ENCODE data around the gene GNE. TPM values are rescaled to one million over a fixed set of nuclear protein-coding genes. Genes with fewer than 3 reads are reported as not detected.
A peak's percentile ranks its signal among the peaks of the same experiment; 100 is the strongest.

GNE gene
- total and polyA plus RNA-seq, 9 of the 15 experiments (the other 6 are each of a cell fraction or from before 2014, with no cell fraction given): 5.1 to 18.6 (median 12.0) TPM

- TF ChIP-seq, protein P1, sequence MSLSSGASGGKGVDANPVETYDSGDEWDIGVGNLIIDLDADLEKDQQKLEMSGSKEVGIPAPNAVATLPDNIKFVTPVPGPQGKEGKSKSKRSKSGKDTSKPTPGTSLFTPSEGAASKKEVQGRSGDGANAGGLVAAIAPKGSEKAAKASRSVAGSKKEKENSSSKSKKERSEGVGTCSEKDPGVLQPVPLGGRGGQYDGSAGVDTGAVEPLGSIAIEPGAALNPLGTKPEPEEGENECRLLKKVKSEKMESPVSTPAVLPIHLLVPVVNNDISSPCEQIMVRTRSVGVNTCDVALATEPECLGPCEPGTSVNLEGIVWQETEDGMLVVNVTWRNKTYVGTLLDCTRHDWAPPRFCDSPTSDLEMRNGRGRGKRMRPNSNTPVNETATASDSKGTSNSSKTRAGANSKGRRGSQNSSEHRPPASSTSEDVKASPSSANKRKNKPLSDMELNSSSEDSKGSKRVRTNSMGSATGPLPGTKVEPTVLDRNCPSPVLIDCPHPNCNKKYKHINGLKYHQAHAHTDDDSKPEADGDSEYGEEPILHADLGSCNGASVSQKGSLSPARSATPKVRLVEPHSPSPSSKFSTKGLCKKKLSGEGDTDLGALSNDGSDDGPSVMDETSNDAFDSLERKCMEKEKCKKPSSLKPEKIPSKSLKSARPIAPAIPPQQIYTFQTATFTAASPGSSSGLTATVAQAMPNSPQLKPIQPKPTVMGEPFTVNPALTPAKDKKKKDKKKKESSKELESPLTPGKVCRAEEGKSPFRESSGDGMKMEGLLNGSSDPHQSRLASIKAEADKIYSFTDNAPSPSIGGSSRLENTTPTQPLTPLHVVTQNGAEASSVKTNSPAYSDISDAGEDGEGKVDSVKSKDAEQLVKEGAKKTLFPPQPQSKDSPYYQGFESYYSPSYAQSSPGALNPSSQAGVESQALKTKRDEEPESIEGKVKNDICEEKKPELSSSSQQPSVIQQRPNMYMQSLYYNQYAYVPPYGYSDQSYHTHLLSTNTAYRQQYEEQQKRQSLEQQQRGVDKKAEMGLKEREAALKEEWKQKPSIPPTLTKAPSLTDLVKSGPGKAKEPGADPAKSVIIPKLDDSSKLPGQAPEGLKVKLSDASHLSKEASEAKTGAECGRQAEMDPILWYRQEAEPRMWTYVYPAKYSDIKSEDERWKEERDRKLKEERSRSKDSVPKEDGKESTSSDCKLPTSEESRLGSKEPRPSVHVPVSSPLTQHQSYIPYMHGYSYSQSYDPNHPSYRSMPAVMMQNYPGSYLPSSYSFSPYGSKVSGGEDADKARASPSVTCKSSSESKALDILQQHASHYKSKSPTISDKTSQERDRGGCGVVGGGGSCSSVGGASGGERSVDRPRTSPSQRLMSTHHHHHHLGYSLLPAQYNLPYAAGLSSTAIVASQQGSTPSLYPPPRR (CRISPR knock-in tag; IDR thresholded peaks at IDR 0.05; ENCODE audit: borderline replicate concordance): no peak
- no peak for TF ChIP-seq PRMT5 (CRISPR knock-in tag; IDR thresholded peaks at IDR 0.05)
- TF ChIP-seq, protein P2, sequence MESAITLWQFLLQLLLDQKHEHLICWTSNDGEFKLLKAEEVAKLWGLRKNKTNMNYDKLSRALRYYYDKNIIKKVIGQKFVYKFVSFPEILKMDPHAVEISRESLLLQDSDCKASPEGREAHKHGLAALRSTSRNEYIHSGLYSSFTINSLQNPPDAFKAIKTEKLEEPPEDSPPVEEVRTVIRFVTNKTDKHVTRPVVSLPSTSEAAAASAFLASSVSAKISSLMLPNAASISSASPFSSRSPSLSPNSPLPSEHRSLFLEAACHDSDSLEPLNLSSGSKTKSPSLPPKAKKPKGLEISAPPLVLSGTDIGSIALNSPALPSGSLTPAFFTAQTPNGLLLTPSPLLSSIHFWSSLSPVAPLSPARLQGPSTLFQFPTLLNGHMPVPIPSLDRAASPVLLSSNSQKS (CRISPR knock-in tag; IDR thresholded peaks at IDR 0.05): no peak
- no peak for TF ChIP-seq CREBBP (IDR thresholded peaks at IDR 0.05; ENCODE audit: low read depth, low read length)
- TF ChIP-seq NFRKB (IDR thresholded peaks at IDR 0.05; ENCODE audit: low read depth): peak; percentile 48; the same call in 1 of the 2 replicates
- no peak for TF ChIP-seq SMARCA4 (IDR thresholded peaks at IDR 0.05)
- TF ChIP-seq MITF (IDR thresholded peaks at IDR 0.05): no peak
- no peak for TF ChIP-seq E2F8 (IDR thresholded peaks at IDR 0.05; ENCODE audit: low read depth, partially characterized antibody)
- 0 out of 2 replicates have a peak, but pooled peaks have one; percentile 3 for TF ChIP-seq MAFK (IDR thresholded peaks at IDR 0.05; ENCODE audit: low read length)
- no peak for TF ChIP-seq CCAR2 (IDR thresholded peaks at IDR 0.05; ENCODE audit: low read depth, low read length)
- no peak for TF ChIP-seq BCLAF1 (IDR thresholded peaks at IDR 0.05; ENCODE audit: borderline replicate concordance in 1 of 2, control insufficient read depth in 1 of 2, low read depth in 2 of 2, low read length in 1 of 2)
- no peak for TF ChIP-seq BCL6 (CRISPR knock-in tag; IDR thresholded peaks at IDR 0.05)
- peak; percentile 85; the same call in 1 of the 2 replicates for TF ChIP-seq RB1 (IDR thresholded peaks at IDR 0.05; ENCODE audit: low read depth)
- no peak for TF ChIP-seq MCM7 (IDR thresholded peaks at IDR 0.05)
These were observed at the start of gene GNE (continued) for GRCh38 chr9:36258208-36258995.

All from K562 (cell line).